ENCODE data around the gene ZNF106.

ZNF106 gene

GRCh38 chr15:42471002-42471401 lies 19.9 kb downstream of the ZNF106 start:
- DNase-seq, result no peak

- DNase-seq, result no peak
These were observed 25.3 kb downstream of the ZNF106 start for GRCh38 chr15:42465520-42466259.

- no peak for DNase-seq
These were observed 29.7 kb downstream of the ZNF106 start for GRCh38 chr15:42461261-42461660.

- DNase-seq, result no peak
These were observed 33.2 kb downstream of the ZNF106 start for GRCh38 chr15:42457445-42458442.

GRCh38 chr15:42456971-42457370 lies 34.0 kb downstream of the ZNF106 start:
- no peak for DNase-seq

- DNase-seq, result no peak
These were observed 34.4 kb downstream of the ZNF106 start for GRCh38 chr15:42456531-42456930.

- no peak for DNase-seq
These were observed 37.1 kb downstream of the ZNF106 start for GRCh38 chr15:42453826-42454225.

- no peak for DNase-seq
These were observed 40.5 kb downstream of the ZNF106 start for GRCh38 chr15:42450425-42450790.

GRCh38 chr15:42449770-42450424 lies 41.0 kb downstream of the ZNF106 start:
- DNase-seq, result no peak

- DNase-seq, result no peak
These were observed 42.7 kb downstream of the ZNF106 start for GRCh38 chr15:42448281-42448680.

- no peak for DNase-seq
These were observed 43.3 kb downstream of the ZNF106 start for GRCh38 chr15:42447599-42447998.

GRCh38 chr15:42445551-42445950 lies 45.4 kb downstream of the ZNF106 start:
- no peak for DNase-seq

- no peak for DNase-seq
These were observed 46.4 kb downstream of the ZNF106 start for GRCh38 chr15:42444415-42445063.

GRCh38 chr15:42427429-42428223 lies 63.3 kb downstream of the ZNF106 start:
- DNase-seq, result no peak

- DNase-seq, result no peak
These were observed 69.6 kb downstream of the ZNF106 start for GRCh38 chr15:42421376-42421775.

- no peak for DNase-seq
These were observed 71.6 kb downstream of the ZNF106 start for GRCh38 chr15:42419369-42419768.

GRCh38 chr15:42413920-42414319 lies 77.0 kb downstream of the ZNF106 start:
- no peak for DNase-seq

- DNase-seq, result no peak
These were observed 79.1 kb downstream of the ZNF106 start for GRCh38 chr15:42411884-42412283.

- no peak for DNase-seq
These were observed 81.9 kb downstream of the ZNF106 start for GRCh38 chr15:42409011-42409410.

- no peak for DNase-seq
These were observed 82.8 kb downstream of the ZNF106 start for GRCh38 chr15:42408178-42408577.

GRCh38 chr15:42405863-42406482 lies 85.0 kb downstream of the ZNF106 start:
- no peak for DNase-seq
